ENCODE measurements around the gene NPLOC4.

The NPLOC4 gene

DNA sequence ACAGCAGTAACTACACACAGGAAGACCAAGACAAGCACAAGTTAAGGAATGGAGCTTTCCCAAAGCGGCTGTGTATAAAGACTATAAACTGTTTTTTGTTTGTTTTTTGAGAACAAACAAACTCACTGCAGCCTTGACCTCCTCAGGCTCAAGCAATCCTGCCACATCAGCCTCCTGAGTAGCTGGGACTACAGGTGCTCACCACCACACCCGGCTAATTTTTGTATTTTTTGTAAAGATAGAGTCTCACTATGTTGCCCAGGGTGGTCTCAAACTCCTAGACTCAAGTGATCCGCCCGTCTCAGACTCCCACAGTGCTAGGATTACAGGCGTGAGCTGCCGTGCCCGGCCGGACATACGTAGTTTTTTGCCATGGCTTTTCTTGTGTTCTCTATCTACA, 23.5 kb upstream of the NPLOC4 start:
- no peak for FAIRE-seq

DNA sequence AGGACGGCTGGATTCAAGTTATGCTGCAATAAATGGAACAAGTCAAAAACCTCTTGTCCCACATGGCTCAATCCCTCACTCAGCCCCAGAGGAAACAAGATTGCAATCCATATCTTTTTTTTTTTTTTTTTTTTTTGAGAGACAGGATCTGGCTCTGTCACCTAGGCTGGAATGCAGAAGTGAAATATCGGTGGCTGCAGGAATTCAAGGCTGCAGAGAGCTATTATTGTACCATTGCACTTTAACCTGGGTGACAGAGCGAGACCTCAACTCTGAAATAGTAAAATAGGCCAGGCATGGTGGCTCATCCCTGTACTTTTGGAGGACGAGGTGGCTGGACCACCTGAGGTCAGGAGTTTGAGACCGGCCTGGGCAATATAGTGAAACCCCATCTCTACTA, 22.1 kb upstream of the NPLOC4 start:
- FAIRE-seq, result no peak

DNA sequence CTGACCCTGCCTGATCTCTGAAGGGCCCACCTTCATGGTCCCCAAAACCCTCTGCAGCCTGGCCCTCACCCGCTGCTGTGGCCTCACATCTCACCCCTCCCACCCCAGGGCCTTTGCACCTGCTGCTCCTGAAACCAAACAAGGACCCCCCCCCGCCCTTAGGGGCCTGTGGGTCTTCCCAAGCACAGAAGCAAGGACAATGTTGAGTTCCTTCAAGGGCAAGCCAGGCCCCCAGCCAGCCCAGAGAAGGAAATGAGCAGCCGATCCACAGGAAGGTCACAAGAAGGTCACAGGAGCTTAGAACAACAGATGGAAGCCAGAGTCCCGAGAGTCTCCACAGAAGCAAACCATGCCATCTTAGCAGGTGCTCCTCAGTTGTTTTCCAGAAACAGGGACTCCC, 19.9 kb upstream of the NPLOC4 start:
- FAIRE-seq, result no peak

DNA sequence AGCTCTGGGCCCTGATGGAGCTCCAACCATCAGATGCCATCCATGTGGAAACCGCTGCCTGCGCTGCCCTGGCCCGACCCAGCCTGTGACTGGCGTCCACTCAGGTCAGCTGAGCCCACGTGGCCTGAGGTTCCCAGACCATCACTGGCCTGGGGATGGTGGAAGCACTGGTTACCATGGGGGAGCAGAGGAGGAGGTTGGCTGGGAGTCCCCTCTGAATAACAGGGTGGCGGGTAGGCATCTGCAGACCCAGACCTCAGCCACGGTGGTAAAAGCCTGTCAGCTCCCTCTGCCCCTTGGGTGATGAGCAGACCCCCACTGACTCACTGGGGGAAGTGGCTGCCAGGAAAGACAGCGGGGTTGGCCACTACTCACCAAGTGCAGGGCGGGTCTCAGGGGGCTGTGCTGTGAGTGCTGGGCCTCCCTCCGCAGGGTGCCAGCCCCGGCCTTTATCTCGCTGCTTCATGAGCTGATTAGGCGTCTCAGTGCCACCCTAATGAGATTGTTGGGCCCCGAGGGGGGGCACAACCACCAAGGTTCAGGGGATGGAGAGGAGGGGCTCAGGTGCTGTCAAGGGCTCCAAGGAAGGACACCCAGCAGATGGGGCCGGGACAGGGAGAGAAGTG, 19.3 kb upstream of the NPLOC4 start, which contains the start of gene PDE6G:
PDE6G (minus strand) TSS at position 425 of the 626 bp plus-strand sequence. CDS start 3,237 bp downstream, outside the sequence.
- FAIRE-seq, result no peak

DNA sequence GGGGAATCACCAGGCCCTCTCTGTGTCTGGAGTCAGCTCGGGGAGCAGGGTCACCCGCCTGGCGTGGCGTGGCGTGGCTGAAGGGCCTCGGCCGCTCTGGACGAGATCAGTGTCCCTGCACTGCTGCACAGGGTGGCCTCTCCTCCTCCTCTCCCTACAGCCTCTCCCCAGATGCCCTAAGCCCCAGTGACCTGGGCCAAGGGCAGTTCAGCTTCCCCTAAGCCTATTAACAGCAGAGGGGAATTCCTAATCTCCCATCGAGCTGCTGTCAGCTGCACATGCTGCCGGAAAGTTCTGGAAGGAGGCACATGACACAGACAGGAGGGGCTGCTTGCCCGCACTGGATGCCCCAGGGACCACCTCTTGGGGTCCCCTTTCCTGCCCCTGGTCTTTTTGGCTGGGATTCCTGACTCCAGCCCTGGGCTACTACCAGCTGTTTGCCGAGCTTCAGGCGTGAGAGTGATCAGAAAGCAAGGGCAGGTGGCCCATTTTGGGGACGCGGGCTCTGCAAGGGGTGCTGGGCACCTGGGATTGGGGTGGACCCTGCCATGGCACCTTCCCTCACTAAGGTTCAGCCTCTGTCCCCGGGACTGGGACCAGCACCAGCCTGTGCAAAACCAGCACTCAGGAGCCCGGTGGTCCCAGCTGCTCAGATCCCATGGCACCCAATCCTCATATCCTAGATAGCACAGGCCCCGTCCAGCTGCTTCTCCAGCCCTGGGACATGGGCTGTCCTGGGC, 18.6 kb upstream of the NPLOC4 start:
- no peak for FAIRE-seq

DNA sequence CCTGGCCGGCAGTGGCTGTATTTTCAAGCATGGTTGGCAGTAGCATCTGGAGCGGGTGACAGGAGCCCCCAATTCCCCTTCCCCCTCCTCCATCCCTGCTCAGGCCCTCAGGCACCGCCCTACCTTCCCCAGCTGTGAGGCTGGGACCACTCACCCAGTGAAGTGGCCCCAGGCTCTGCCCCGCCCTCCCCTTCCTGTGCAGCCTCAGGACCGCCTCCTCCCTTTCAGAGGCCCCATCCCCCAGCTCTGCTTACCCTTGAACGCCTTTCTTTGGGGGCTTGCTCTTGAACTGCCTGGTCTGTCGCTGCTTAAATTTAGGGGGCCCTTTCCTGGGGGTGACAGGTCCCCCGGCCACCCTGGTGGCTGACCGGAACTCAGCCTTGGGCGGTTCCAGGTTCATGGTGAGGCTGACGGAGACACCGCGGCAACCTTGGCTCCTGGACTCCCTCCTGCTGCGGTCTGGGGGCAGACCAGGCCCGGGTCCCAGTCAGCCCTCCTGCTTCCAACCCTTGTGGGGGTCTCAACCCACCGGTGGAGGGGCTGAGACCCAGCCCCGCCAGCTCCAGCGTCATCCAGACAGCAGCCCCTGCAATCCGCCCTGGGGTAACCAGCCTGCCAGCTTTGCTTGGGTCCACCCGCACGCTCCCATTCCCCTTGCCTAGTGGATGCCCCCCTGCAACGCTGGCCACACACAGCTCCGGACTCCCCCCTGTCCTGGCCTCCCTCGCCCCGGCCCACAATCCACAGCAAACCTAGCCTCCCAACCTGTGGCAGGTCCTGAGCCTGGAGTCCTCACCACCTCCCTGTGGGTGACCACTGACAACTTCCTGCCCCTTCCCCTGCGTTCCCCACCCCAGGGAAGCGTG, 16.2 kb upstream of the NPLOC4 start:
- FAIRE-seq, result no peak

DNA sequence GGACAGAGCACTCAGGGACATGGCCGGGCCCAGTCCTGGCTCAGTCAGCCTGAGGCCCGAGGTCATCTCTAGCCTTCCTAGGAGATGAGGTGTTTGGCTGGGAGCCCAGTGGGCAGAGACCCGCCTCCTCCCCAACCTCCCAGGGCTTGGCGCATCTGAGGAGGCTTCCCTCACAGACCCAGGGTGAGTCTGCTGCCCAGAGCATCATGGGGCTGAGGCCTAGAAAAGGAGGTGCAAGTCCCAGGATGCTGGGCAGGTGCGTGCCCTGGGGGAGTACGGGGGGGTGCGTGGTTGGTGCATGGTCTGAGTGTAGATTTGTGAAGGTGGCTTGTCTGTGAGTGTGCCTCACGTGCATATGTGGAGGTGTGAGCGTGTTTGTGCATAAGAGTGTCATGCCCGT, 14.8 kb upstream of the NPLOC4 start:
- no peak for FAIRE-seq

DNA sequence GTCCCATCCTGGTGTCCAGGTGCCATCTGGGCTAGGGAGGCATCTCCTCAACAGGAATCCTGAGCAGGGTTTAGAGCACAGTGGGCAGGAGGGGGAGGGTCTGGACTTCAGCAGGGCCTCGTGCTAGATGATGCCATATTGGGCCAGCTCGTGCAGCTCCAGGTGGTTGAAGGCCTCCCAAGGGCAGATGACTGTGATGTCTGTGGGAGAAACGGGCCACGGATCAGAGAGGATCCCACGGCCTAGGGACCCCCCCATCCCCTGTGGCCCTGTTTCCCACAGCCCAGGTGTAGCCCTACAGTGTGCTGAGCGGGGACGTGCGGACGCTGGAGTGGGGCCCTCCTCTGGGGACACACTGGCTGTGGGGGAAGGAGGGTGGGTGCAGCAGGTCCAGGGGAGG, 14.0 kb upstream of the NPLOC4 start:
- no peak for FAIRE-seq

DNA sequence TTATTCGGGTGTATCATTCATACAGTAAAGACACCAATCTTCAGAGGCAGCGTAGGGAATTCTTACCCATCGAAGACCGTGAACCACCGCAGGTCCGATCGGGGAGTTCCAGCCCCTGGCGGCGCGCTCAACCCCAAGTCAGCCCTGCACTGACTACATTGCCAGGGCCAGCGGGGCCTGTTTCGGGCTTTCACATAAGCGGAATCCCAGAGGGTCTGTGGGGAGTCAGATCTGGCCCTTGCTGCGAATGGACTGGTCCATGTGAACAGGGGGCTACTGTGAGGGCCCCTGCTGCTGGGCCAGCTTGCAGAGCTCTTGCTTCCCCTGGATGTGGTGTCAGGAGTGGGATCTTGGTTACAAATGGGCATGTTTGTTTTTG, 11.8 kb upstream of the NPLOC4 start:
- FAIRE-seq, result no peak

DNA sequence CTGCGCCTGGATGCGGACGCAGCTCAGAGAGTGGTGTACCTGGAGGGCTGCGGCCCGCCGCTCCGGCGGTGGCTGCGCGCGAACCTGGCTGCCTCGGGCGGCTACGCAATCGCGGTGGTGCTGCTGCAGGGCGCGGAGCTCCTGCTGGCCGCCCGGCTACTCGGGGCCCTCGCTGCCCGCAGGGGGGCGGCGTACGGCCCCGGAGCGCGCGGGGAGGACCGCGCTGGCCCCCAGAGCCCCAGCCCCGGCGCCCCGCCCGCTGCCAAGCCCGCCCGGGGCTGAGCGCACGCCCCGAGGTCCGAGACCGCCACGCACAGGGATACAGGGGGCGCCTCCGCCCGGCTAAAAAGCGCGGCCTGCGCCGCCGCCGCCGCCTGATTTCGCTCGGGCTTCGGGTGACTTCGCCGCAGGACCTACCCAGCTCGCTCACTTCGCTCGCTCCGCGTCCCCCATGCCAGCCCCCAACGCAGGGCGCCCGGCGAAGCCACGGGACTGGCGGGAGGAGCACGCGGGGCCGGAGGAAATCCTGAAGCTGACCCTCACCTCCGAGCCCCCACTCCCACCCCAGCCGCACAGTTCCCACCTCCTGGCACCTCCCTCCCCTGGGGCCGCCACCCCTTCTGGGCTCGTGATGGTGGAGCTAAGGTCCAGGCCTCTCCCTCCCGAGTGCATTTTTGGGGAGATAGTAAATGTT, 11.2 kb upstream of the NPLOC4 start:
- no peak for FAIRE-seq

DNA sequence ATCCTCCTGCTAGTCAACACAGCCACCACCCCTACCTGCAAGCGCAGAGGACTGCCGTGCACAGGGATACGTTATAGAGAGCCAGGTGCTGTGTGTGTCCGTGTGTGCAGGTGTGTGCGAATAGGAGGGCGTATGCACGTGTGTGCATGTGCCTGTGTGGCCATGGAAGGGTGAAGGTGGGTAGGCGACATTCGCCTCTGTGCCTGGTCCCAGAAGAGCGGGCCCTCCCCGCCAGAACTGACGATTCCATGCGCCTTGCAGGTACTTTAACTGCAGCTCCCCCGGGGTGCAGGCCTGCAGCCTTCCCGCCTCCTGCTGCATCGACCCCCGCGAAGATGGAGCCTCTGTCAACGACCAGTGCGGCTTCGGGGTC, 10.7 kb upstream of the NPLOC4 start:
- FAIRE-seq, result no peak

DNA sequence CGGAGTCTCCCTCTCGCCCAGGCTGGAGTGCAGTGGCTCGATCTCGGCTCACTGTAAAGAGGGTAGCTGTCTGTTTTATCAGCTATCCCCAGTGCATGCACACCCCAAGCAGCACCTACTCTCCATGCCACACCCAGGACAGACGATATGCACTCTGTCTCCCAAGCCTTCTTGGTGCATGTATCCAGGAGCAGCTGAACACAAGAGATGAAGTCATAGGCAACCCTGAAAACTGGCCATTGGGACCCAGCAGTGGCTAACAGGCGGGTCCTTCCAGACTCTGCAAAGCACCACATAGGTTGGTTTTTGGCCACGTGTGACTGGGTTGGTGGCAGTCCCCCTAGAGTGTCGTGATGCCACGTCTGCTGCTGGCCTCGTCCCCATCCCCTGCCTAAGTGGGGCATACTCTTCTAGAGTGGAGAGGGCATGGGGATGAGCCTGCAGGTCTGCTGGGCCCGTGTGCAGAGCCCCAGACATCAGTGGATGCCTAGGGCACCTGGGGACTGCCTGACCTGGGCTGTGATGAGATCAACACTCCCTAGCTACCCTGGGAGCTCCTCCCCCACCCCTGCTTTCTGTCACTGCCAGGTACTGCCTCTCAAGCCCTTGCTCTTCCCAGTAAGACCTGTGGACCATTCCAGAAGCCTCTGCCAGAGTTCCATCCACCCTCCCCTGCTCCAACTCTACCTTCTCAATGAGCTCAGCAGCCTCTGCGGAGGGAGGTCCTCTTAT, 10.1 kb upstream of the NPLOC4 start:
- FAIRE-seq, result no peak

DNA sequence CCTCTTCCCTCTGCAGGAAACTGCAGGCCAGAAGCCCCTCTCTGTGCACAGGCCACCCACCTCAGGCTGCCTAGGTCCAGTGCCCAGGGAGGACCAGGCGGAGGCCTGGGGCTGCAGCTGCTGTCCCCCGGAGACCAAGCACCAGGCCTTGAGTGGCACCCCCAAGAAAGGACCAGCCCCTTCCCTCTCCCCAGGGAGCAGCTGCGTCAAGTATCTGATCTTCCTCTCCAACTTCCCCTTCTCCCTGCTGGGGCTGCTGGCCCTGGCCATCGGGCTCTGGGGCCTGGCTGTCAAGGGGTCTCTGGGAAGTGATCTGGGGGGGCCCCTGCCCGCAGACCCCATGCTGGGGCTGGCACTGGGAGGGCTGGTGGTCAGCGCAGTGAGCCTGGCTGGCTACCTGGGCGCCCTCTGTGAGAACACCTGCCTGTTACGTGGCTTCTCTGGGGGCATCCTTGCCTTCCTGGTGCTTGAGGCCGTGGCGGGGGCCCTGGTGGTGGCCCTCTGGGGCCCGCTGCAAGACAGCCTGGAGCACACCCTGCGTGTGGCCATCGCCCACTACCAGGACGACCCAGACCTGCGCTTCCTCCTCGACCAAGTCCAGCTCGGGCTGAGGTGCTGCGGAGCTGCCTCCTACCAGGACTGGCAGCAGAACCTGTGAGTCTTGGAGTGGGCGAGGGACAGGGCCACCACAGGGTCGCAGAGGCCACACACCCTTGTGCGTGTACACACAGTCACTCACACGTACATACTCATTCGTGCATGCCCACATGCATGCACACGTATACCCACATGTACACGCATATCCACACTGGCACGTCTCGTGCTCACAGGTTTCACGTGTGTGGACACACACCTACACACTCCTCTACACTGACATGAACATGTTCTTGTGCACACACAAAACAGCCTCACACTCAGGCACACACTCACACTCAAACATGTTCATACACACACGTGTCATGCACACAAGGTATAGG, 8.4 kb upstream of the NPLOC4 start:
- FAIRE-seq, result no peak

DNA sequence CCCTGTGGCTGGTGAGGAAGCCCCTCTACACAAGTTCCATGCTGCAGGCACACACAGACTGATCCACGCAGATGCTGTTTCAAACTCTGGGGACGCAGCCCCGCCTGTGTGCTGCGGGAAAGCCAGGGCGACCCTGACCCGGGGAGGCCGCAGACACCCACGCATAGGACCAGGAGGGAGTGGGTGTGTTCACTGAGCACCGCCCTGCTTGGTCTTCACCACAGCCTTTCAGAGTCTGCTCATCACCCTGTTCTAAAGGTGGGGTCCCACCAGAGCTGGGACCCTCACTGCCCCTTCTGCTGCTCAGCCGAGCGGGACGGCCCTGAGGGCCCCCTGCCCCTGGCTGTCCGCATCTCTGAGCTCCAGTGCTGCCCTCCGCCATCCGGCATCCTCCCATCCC, 7.6 kb upstream of the NPLOC4 start:
- FAIRE-seq, result no peak

DNA sequence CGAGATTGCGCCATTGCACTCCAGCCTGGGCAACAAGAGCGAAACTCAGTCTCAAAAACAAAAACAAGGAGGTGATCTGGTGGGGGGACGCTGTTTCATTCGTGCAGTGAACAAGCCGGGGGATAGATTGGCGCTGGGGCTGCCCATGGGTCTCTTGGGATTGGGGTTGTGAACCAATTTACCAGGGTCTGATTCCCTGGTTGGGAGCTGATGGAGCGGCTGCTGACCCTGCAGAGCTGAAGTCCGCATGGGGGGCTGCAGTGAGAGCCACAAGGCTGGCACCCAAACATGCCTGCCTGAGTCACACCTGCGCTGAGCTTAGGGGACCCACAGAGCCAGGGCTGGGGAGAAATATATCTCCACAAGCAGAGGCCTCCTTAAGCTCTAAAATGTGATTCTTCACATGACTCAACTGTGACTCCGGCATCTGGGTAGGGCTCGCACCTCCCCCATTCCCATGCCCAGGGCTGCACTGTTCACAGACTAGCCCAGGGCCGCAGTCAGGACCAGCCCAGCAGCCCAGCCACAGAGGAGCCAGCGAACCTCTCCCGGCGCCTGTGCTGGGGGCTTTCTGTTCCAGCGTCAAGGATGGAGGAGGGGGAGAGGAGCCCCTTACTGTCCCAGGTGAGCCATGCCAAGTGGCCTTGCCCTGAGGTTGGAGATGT, 5.0 kb upstream of the NPLOC4 start:
- no peak for FAIRE-seq

DNA sequence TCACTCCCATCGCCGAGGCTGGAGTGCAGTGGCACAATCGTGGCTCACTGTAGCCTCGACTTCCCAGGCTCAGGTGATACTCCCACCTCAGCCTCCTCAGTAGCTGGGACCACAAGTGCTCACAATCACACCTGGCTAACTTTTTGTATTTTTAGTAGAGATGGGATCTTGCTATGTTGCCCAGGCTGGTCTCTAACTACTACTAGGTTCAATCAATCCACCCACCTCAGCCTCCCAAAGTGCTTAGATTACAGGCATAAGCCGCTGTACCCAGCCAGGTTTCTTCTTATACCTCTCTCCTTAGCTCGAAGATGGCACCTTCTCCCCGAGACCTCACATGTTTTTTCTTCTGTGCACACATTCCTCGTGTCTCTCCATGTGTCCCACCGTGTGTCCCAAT, 3.1 kb upstream of the NPLOC4 start:
- FAIRE-seq, result no peak

DNA sequence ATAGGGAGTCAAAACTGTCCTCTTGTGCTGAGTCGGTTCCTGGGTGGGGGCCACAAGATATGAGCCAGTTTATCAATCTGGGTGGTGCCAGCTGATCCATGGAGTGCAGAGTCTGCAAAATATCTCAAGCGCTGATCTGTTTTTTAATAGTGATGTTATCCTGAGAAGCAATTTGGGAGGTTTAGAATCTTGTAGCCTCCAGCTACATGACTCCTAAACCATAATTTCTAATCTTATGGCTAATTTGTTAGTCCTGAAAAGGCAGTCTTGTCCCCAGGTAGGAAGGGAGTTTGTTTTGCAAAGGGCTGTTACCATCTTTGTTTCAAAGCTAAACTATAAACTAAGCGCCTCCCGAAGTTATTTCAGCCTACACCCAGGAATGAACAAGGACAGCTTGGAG, 1.8 kb upstream of the NPLOC4 start:
- no peak for FAIRE-seq

DNA sequence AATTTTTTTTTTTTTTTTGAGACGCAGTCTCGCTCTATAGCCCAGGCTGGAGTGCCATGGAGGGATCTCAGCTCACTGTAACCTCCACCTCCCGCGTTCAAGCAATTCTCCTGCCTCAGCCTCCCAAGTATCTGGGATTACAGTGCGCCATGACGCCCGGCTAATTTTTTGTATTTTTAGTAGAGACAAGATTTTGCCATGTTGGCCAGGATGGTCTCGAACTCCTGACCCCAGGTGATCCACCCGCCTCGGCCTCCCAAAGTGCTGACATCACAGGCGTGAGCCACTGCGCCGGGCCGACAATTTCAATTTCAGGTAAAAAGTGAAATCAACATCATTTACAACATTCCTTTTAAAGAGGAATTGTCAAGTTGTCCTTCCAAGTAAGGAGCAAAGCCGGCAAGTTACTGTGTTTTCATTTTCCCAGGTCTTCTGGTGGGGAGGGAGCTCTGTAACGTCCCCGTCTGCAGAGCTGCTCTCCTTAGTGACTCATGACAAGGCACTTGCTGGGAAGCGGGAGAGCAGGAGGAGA, 873 bp downstream of the NPLOC4 start:
- no peak for FAIRE-seq

DNA sequence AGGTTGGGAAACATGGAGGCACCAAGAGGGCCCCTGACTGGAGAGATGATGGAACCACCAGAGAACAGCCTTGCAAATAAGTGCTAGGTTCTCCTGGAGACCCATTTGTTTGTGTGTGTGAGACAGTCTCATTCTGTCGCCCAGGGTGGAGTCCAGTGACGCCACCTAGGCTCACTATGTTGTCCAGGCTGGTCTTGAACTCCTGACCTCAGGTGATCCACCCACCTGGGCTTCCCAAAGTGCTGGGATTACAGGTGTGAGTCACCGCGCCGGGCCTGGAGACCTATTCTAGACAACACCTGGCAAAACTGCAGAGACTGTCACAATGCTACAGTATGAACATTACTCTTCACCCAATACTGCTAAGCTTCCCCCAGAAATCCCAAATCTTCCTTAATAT, 1.5 kb downstream of the NPLOC4 start:
- no peak for FAIRE-seq

DNA sequence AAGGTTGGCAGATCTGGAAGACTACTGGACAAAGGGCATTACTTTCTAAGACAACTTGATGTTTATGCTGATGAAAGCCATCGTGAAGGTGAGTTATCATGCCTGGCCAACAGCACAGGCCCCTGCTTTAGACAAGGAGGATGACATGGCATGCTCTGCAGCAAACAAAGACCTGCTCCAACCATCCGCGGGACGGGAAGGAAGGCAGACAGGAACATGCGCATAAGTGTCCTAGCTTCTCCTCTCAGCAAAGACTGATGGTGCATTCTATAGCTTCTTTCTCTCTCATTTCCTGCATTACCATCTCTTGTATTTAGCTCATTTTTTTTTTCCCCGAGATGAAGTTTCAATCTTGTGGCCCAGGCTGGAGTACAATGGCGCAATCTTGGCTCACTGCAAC, 5.4 kb downstream of the NPLOC4 start:
- FAIRE-seq, result no peak

DNA sequence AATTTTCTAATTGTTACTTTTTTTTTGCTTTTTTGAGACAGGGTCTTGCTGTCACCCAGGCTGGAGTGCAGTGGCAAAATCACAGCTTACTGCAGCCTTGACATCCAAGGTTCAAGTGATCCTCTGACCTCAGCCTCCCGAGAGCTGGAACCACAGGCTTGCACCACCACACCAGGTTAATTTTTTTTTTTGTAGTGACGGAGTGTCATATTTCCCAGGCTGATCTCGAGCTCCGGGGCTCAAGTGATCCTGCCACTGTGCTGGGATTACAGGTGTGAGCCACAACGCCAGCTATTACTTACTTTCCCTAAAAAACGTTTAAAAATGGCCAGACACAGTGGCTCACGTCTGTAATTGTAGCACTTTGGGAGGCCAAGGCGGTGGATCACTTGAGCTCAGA, 6.6 kb downstream of the NPLOC4 start:
- no peak for FAIRE-seq
